H9 (cell line): Measurements from ENCODE around the gene YEATS4. TPM values are rescaled to one million over a fixed set of nuclear protein-coding genes. Genes with fewer than 3 reads are reported as not detected.

Experiments used
- DNase-seq: peaks from one replicate; pipeline ENCODE4 v3.0.0-alpha.2; 2017
- H2AFZ ChIP-seq: one replicate; pipeline ENCODE4 v1.6.1; 2013; ENCODE audit warnings: mild to moderate bottlenecking, low read length, control low read depth, moderate library complexity
- H2AK5ac ChIP-seq: 2 replicates; pipeline ENCODE4 v1.6.1; 2013; ENCODE audit warnings: low read length, control low read depth, mixed read lengths; ENCODE audit not compliant: insufficient read length
- H2BK120ac ChIP-seq: one replicate; pipeline ENCODE4 v1.6.1; 2013; ENCODE audit warnings: low read depth, mild to moderate bottlenecking, low read length, control low read depth, inconsistent platforms; ENCODE audit not compliant: poor library complexity, severe bottlenecking
- H2BK12ac ChIP-seq: 2 replicates; pipeline ENCODE4 v1.6.1; 2013; ENCODE audit warnings: low read length, control low read depth, mixed read lengths, low read depth; ENCODE audit not compliant: insufficient read length
- H2BK15ac ChIP-seq: 2 replicates; pipeline ENCODE4 v1.6.1; 2013; ENCODE audit warnings: low read depth, low read length, control low read depth
- H2BK20ac ChIP-seq: one replicate; pipeline ENCODE4 v1.6.1; 2013; ENCODE audit warnings: low read depth, mild to moderate bottlenecking, low read length, control low read depth, inconsistent platforms; ENCODE audit not compliant: poor library complexity, severe bottlenecking
- H2BK5ac ChIP-seq: 2 replicates; pipeline ENCODE4 v1.6.1; 2013; ENCODE audit warnings: low read length, control low read depth, mixed read lengths; ENCODE audit not compliant: insufficient read length
- H3K14ac ChIP-seq: 2 replicates; pipeline ENCODE4 v1.6.1; 2013; ENCODE audit warnings: low read length, control low read depth; ENCODE audit not compliant: insufficient read depth
- H3K18ac ChIP-seq: 2 replicates; pipeline ENCODE4 v1.6.1; 2013; ENCODE audit warnings: low read depth, mild to moderate bottlenecking, mixed read lengths, low read length, control low read depth; ENCODE audit not compliant: insufficient read length
- H3K23ac ChIP-seq: 2 replicates; pipeline ENCODE4 v1.6.1; 2013; ENCODE audit warnings: low read length, control low read depth, mixed read lengths, low read depth; ENCODE audit not compliant: insufficient read length
- H3K23me2 ChIP-seq: 2 replicates; pipeline ENCODE4 v1.6.1; 2013; ENCODE audit warnings: low read depth, mild to moderate bottlenecking, mixed read lengths, low read length, control low read depth; ENCODE audit not compliant: insufficient read length, poor library complexity, severe bottlenecking
- H3K27ac ChIP-seq: 2 replicates; pipeline ENCODE4 v1.5.1; 2013; ENCODE audit warnings: low read length, control low read depth, mixed read lengths, low read depth; ENCODE audit not compliant: insufficient read length
- H3K27me3 ChIP-seq: 2 replicates; pipeline ENCODE4 v1.6.1; 2013; ENCODE audit warnings: low read length, control low read depth, inconsistent platforms; ENCODE audit not compliant: insufficient read depth
- H3K4ac ChIP-seq: 2 replicates; pipeline ENCODE4 v1.6.1; 2013; ENCODE audit warnings: low read depth, mild to moderate bottlenecking, control low read depth, inconsistent platforms, low read length, moderate library complexity
- H3K4me1 ChIP-seq: 2 replicates; pipeline ENCODE4 v1.6.1; 2013; ENCODE audit warnings: low read length, control low read depth, inconsistent platforms; ENCODE audit not compliant: insufficient read depth
- H3K4me2 ChIP-seq: 2 replicates; pipeline ENCODE4 v1.6.1; 2013; ENCODE audit warnings: low read length, control low read depth, mixed read lengths; ENCODE audit not compliant: insufficient read length, insufficient read depth
- H3K56ac ChIP-seq: 2 replicates; pipeline ENCODE4 v1.6.1; 2013; ENCODE audit warnings: low read depth, mild to moderate bottlenecking, mixed read lengths, low read length, control low read depth; ENCODE audit not compliant: insufficient read length
- H3K79me1 ChIP-seq: 2 replicates; pipeline ENCODE4 v1.6.1; 2013; ENCODE audit warnings: low read depth, mild to moderate bottlenecking, moderate library complexity, low read length, control low read depth, inconsistent platforms; ENCODE audit not compliant: insufficient read depth, poor library complexity, severe bottlenecking
- H3K79me2 ChIP-seq: 2 replicates; pipeline ENCODE4 v1.6.1; 2013; ENCODE audit warnings: low read length, control low read depth, inconsistent platforms; ENCODE audit not compliant: insufficient read depth
- H3K9ac ChIP-seq: 2 replicates; pipeline ENCODE4 v1.6.1; 2013; ENCODE audit warnings: low read length, control low read depth, mixed read lengths; ENCODE audit not compliant: insufficient read length; ENCODE audit errors: extremely low read depth
- H3K9me3 ChIP-seq: one replicate; pipeline ENCODE4 v1.6.1; 2013; ENCODE audit warnings: low read depth, low read length, inconsistent platforms; ENCODE audit not compliant: control insufficient read depth
- H3T11ph ChIP-seq: one replicate; pipeline ENCODE4 v1.6.1; 2013; ENCODE audit warnings: mild to moderate bottlenecking, low read length, control low read depth, inconsistent platforms
- H4K20me1 ChIP-seq: one replicate; pipeline ENCODE4 v1.6.1; 2013; ENCODE audit not compliant: control insufficient read depth, insufficient read length, insufficient read depth
- H4K5ac ChIP-seq: 2 replicates; pipeline ENCODE4 v1.6.1; 2013; ENCODE audit warnings: low read depth, mild to moderate bottlenecking, mixed read lengths, low read length, control low read depth; ENCODE audit not compliant: insufficient read length
- H4K8ac ChIP-seq: replicated peaks from 2 replicates; pipeline ENCODE4 v1.6.1; 2013; ENCODE audit warnings: low read length, control low read depth, mixed read lengths, low read depth; ENCODE audit not compliant: insufficient read length
- H4K91ac ChIP-seq: 2 replicates; pipeline ENCODE4 v1.6.1; 2013; ENCODE audit warnings: low read depth, mild to moderate bottlenecking, moderate library complexity, mixed read lengths, low read length, control low read depth; ENCODE audit not compliant: insufficient read length
- H3K27ac Mint-ChIP-seq, 3 experiments: 2 replicates in 2 of 3; 3 replicates in 1 of 3; pipeline ENCODE4 v1.8.0; 2020 to 2021; ENCODE audit warnings: mixed read lengths in 3 of 3, mild to moderate bottlenecking in 1 of 3, moderate library complexity in 1 of 3
- H3K27me3 Mint-ChIP-seq: 2 replicates; pipeline ENCODE4 v1.8.0; 2021; ENCODE audit warnings: low read depth, mild to moderate bottlenecking, moderate library complexity, mixed read lengths
- H3K36me3 Mint-ChIP-seq, 3 experiments: 2 replicates in 2 of 3; 3 replicates in 1 of 3; pipeline ENCODE4 v1.8.0; 2020 to 2021; ENCODE audit warnings: low read depth in 3 of 3, mixed read lengths in 3 of 3; ENCODE audit not compliant: insufficient read depth in 1 of 3
- H3K4me1 Mint-ChIP-seq, 2 experiments: 2 replicates each; pipeline ENCODE4 v1.8.0; 2020; ENCODE audit warnings: mixed read lengths in 2 of 2
- H3K4me3 Mint-ChIP-seq, 2 experiments: 2 replicates in 1 of 2; 3 replicates in 1 of 2; pipeline ENCODE4 v1.8.0; 2020 to 2021; ENCODE audit warnings: mild to moderate bottlenecking in 2 of 2, mixed read lengths in 2 of 2, moderate library complexity in 1 of 2
- H3K9me3 Mint-ChIP-seq, 2 experiments: 2 replicates in 1 of 2; 3 replicates in 1 of 2; pipeline ENCODE4 v1.8.0; 2020; ENCODE audit warnings: mild to moderate bottlenecking in 2 of 2, mixed read lengths in 2 of 2, moderate library complexity in 1 of 2
- WGBS: extraction: QIAGEN DNeasy Blood & Tissue Kit; methylation state at CpG from one replicate; pipeline ENCODE4 v1.1.7; 2013; ENCODE audit warnings: missing lambda C conversion rate, low lambda C conversion rate, mixed read lengths; ENCODE audit not compliant: insufficient read length; ENCODE audit errors: extremely low coverage; 5-methylcytosine and 5-hydroxymethylcytosine counted together
- total RNA-seq: library from RNA; stranded (reverse); gene quantifications from 2 replicates; pipeline ENCODE4 v1.2.1, GENCODE V29; 2021
- TF ChIP-seq, protein P1 (sequence below): fragments of 200-600 bp; sonication (generic); conservative IDR thresholded peaks from 3 replicates; pipeline ENCODE4 v1.8.0; 2021; ENCODE audit warnings: antibody characterized with exemption, mild to moderate bottlenecking

YEATS4 gene
- total RNA-seq, 1 experiment from 2014 or later, result 35.6 TPM

DNA sequence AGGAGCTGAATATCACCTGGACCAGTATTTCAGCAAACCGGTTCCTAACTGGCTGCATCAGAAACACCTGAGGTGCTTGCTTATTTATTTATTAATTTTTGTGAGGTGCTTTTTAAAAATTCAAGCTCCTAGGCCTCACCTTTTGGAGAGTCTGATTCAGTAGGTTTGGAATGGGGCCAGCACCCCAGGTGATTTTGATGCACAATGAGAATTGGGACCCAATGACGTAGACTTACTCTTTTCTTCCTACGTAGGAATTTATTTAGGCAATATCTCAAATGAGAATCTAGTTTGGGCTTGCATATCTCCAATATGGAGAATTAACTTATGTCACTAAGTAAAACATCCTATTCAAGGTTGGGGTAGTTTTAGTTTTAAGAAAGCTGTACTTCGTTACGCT, 7.3 kb downstream of the YEATS4 start:
- no peak overlapping the region for H2BK12ac ChIP-seq
- H3K36me3 Mint-ChIP-seq, result peaks cover 35 to 67% (median 61%) of the 10 kb centered on the region in 3 experiments

More for the DNA sequence above, 7.3 kb downstream of the YEATS4 start:
- Histone ChIP-seq H3K9ac (no peak overlapping the region), H3K14ac (no peak overlapping the region), H2BK5ac (no peak overlapping the region), H3T11ph (no peak overlapping the region), H3K18ac (no peak overlapping the region), H3K23ac (no peak overlapping the region), H3K9me3 (no peaks in the 10 kb centered on the region), H2BK15ac (no peak overlapping the region), H2AK5ac (no peak overlapping the region), H3K4me1 (no peaks in the 10 kb centered on the region), H3K79me1 (peaks cover under 1% of the 10 kb centered on the region), H2AFZ (no peak overlapping the region), H2BK20ac (no peak overlapping the region), H3K27ac (no peak overlapping the region), H3K27me3 (no peaks in the 10 kb centered on the region), H4K8ac (no peak overlapping the region), H4K91ac (no peak overlapping the region), H3K4ac (no peak overlapping the region), H3K79me2 (no peaks in the 10 kb centered on the region), H4K20me1 (no peaks in the 10 kb centered on the region), H4K5ac (no peak overlapping the region), H3K56ac (no peak overlapping the region), H3K23me2 (no peaks in the 10 kb centered on the region), H2BK120ac (no peak overlapping the region), H3K4me2 (no peak overlapping the region)
- TF ChIP-seq, protein P1, sequence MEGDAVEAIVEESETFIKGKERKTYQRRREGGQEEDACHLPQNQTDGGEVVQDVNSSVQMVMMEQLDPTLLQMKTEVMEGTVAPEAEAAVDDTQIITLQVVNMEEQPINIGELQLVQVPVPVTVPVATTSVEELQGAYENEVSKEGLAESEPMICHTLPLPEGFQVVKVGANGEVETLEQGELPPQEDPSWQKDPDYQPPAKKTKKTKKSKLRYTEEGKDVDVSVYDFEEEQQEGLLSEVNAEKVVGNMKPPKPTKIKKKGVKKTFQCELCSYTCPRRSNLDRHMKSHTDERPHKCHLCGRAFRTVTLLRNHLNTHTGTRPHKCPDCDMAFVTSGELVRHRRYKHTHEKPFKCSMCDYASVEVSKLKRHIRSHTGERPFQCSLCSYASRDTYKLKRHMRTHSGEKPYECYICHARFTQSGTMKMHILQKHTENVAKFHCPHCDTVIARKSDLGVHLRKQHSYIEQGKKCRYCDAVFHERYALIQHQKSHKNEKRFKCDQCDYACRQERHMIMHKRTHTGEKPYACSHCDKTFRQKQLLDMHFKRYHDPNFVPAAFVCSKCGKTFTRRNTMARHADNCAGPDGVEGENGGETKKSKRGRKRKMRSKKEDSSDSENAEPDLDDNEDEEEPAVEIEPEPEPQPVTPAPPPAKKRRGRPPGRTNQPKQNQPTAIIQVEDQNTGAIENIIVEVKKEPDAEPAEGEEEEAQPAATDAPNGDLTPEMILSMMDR, result no peak
- DNase-seq, result no peak
- Mint-ChIP-seq H3K27ac (no peak overlapping the region), H3K4me3 (no peak overlapping the region), H3K27me3 (no peaks in the 10 kb centered on the region), H3K9me3 (peaks cover 0 to 3% of the 10 kb centered on the region in 2 experiments; a peak in 3 of 5 replicates), H3K4me1 (no peaks in the 10 kb centered on the region)
- WGBS, result no CpG with 5 or more reads among the region's 5 CpGs
